PC-3 (cell line): ENCODE measurements around the gene CELF1.

Experiments
- EZH2phosphoT487 ChIP-seq: fragments of 300-600 bp; sonication (generic); IDR thresholded peaks from 2 replicates; pipeline ENCODE4 v1.6.1; 2018; ENCODE audit warnings: mild to moderate bottlenecking, antibody characterized with exemption, low read length, borderline replicate concordance
- TF ChIP-seq, protein P1 (sequence below): fragments of 300-600 bp; sonication (generic); conservative IDR thresholded peaks from 2 replicates; pipeline ENCODE4 v1.5.1; 2017; ENCODE audit warnings: antibody characterized with exemption, low read depth, mild to moderate bottlenecking, low read length

DNA sequence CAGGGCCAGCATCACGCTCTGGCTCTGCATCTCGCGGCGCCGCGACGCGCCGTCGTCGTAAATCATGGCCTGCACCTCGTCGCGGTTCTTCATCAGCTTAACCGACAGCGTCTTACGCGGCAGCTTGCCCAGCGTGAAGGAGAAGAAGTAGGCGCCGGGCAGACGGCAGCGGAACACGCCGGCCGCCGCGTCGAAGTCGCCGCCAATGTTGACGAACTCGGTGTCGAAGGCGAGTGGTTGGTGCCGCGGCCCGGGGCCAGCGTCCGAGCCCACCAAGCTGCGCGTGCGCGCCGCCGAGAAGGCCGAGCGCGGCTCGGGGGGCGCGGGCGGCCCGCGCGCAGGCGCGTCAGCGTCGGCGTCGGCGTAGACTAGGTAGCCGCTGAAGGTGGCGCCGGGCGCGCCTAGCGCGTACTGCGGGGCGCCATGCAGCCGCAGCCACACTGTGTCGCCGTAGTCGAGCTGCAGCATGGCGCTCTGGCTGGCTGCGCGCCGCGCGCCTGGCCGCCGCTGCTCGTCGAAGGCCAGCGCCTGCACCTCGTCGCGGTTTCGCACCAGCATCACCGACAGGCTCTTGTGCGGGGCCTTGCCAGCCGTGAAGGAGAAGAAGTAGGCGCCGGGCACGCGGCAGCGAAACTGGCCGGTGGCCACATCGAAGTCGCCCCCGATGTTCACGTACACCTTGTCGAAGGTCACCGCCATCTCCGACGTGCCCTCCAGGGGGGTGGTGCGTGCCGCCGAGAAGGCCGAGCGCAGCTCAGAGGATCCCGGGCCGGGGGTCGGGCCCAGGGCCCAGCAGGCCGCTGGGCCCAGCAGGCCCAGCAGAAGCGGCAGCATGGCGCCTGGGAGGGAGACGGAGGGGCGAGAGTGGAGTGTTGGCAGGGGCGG is 37.3 kb upstream of the CELF1 start:
- TF ChIP-seq, protein P1, sequence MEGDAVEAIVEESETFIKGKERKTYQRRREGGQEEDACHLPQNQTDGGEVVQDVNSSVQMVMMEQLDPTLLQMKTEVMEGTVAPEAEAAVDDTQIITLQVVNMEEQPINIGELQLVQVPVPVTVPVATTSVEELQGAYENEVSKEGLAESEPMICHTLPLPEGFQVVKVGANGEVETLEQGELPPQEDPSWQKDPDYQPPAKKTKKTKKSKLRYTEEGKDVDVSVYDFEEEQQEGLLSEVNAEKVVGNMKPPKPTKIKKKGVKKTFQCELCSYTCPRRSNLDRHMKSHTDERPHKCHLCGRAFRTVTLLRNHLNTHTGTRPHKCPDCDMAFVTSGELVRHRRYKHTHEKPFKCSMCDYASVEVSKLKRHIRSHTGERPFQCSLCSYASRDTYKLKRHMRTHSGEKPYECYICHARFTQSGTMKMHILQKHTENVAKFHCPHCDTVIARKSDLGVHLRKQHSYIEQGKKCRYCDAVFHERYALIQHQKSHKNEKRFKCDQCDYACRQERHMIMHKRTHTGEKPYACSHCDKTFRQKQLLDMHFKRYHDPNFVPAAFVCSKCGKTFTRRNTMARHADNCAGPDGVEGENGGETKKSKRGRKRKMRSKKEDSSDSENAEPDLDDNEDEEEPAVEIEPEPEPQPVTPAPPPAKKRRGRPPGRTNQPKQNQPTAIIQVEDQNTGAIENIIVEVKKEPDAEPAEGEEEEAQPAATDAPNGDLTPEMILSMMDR = no peak
- no peak for TF ChIP-seq EZH2phosphoT487
